GM19438 (cell line): ENCODE measurements around the gene HMMR.
"Not testable (repeated sequence)": the region's sequence is repeated elsewhere in the genome, so short reads cannot be mapped to it uniquely, and the experiment has no call there.

ENCODE experiments used
- ATAC-seq: cut with Tn5 transposase; IDR thresholded peaks from one replicate; pipeline ENCODE4 v1.9.1; 2021; ENCODE audit warnings: low read depth; ENCODE audit not compliant: unreplicated experiment

Gene HMMR

GRCh38 chr5:163505049-163505367, 44.6 kb downstream of the HMMR start:
- ATAC-seq = peak; percentile 4

DNA sequence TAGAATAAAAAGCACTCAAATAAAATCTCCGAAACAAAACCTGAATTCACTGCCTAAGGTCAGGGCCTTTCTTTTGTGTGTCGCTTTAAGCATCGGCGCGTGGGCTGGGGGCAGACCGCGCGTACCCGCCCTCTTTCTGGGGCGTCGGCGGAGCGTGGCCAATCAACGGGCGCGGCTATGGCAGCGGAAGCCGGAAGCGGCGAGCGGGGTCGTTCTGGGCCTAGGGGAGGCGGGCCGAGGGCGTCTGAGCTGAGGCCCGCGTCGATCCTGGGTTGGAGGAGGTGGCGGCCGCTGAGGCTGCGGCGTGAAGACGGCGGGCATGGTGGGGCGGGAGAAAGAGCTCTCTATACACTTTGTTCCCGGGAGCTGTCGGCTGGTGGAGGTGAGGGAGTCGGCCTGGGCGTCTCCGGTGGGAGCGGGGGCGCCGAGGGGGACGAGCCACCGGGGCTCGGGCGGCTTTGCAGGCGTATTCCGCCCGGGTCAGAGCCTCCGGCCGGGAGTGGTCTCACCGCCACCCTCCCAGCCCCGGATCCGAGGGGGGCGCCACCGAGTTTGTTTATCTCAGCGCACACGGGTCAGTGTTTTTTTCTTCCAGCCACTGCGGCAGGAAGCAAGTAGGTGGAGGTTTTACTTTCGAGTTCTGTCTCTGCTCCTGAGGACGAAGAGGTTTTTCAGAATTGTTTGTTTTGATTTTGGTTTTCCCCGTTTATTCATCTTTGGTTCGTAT, 45.1 kb downstream of the HMMR start, which contains the start of gene MAT2B:
Gene MAT2B, plus strand, starts transcription at position 252 of the 727 bp plus-strand sequence. Its CDS starts 68 bp downstream, at position 320.
- peak; percentile 84 for ATAC-seq

DNA sequence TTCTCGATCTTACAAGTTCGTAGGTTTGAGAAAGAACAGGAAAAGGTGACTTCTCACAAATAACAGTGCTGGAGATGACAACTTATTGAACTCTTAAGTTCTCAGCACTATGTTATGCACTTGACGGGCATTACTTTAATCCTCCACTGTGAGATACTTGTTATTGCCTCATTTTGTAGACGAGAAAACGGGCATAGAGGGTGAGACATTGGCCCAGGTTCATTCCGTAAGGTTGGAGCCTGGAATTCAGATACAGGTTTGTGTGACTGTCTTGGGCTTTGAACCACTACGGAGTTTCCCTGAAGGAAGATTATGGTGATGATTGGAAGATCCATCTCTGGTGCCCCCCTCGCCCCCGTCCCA, 45.6 kb downstream of the HMMR start:
- peak; percentile 5 for ATAC-seq

DNA sequence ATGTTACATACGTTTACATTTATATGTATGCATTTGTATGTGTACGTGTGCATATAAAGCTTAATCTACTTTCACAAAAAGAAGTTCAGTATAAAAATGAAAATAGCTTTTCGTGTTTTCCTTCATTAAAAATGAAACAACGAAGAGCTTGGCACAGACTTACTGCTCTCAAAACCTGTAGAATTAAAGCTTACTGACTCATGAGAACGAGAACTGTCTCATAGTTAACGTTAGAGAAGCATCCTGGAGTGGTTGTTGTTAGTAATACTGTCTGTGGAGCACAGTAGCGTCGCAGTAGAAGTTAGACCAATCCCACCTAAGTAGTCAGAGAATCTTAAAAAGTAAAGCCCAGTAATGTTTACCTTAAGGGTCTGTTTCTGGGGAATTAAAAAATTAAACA, 46.3 kb downstream of the HMMR start:
- ATAC-seq = no peak

DNA sequence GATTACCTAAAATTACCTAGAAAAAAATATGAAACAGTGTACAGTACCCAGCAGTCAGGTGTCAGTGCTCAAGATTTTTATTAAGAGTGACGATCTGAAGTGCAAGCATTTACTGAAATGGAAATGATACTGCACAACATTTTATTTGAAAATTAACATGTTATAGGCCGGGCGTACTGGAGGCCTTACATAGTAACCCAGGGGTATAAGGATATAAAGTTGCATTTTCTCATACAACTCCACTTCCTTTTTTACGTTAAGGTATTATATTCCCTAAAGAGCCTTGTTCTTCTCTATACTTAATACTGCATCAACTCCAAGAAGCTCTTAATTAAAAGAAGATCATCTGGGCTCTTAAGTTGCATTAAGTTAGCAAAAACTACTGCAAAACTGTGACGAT, 48.3 kb downstream of the HMMR start:
- no peak for ATAC-seq

DNA sequence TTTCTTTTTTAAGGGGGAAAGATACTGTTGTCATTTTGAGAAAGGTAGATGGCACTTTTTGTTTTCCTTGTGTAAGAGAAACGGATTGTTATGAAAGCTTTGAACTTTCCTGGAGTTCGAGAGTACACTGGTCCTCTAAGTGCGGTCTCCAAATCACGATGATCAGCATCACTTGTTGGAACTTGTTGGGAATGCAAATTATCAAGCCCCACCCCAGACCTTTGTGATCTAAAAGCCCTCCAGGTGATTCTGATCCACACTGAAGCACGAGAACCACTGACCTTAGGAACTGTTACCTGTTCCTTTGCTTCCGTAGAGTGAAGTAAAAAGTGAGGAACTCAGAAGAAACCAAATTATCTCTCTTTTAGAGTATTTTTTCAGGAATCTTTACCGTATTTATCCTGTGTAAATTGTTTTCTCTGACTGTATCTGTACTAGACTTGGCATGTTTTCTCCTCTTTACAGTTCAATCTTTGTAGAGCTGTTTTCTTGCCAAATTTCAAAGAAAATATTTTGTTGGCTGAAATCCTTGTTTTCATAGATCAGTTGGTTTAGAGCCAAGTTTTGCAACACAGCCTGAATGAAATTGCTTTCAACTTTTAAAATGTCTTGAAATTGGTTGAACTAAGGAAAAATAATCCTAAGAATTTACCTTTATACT, 49.0 kb downstream of the HMMR start:
- no peak for ATAC-seq

DNA sequence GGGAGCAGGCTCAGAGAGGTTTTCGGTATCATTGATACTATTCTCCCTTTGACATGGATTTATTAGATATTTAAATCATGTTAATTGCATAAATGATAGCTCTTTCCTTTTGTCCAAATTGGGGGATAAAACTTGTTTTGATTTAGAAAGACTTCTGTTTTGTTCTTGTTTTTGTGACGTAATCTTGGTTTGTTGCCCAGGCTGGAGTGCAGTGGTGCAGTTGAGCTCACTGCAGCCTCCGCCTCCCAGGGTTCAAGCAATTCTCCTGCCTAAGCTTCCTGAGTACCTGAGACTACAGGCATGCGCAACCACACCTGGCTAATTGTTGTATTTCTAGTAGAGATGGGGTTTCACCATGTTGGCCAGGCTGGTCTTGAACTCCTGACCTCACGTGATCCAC, 52.1 kb downstream of the HMMR start:
- no peak for ATAC-seq

DNA sequence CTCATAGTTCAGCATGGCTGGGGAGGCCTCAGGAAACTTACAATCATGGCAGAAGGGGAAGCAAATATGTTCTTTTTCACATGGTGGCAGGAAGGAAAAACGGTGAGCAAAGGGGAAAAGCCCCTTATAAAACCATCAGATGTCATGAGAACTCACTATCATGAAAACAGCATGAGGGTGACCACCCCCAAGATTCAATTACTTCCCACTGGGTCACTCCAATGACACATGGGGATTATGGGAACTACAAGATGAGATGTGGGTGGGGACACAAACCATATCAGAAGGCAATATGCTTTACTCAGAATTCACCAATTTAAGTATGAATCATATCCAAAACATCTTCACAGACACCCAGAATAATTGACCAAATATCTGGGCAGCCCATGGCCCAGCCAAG, 64.7 kb downstream of the HMMR start:
- ATAC-seq = no peak

GRCh38 chr5:163529698-163530097, 69.3 kb downstream of the HMMR start:
- no peak for ATAC-seq

GRCh38 chr5:163531272-163531671, 70.8 kb downstream of the HMMR start:
- ATAC-seq = no peak

DNA sequence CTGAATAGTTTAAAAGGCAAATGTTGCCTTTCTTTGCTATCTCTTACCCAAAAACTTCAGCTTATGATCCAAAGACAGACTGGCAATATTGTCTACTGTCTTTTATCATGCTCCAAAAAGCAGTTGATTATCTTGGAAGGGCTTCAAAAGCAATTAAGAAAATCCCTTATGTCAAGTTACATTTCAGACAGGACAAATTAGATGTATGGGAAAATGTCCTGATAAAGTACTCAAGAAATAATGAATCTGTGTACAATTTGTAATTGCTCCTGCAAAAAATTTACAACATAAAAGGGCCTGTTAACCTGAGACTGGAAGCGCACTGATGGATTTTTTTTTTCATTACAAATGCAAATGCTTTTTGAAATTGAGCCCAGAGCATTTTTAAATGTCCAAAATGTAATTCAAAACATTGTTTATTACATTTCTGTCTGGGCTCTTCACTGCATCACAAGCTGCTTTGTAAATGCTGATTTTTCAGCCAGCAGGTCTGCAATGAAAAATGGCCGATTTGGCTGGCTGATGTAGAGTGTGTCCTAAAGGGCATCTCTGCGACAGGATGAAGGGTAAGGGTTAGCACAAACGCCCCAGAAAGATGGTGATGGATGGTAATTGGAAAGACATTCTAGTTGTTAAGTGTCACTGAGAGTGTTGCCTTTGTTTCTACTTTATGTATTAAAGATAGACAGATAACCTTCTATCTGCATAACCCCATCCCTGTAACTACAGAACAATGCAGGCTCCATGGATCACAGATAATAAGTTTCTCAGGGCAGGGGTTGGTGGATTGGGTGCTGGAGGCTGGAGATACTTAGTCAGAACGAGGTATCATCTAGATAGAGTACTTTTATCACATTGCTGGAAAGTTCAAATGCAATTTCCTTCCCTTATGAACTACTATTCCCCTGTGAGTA, 72.0 kb downstream of the HMMR start:
- ATAC-seq = no peak

- ATAC-seq = no peak
These were observed 72.8 kb downstream of the HMMR start for GRCh38 chr5:163533223-163533622.

DNA sequence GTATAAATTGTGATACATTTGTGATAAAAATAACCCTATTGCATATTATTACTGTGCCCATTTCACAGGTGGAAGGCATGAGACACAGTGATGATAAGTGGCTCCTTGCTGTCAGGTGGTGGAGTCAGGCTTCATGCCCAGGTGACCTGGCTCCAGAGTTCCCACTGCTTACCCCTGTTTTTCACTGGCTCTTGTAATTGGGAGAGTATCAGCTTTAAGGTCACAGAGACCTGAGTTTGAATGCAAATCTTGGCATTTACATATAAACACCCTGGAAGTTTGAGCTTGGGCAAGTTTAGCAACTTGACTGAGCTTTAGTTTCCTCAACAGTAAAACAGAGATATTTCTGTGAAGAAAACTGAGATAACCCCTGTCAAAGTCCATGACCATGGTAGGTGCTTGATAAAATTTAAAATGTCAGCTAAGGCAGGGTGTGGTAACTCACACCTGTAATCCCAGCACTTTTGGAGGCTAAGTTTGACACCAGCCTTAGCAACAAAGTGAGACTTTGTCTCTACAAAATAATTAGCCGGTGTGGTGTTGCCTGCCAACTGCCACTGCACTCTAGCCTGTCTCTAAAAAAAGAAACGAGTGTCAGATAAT, 74.2 kb downstream of the HMMR start:
- ATAC-seq = no peak

- ATAC-seq = no peak
These were observed 74.9 kb downstream of the HMMR start for GRCh38 chr5:163535290-163535689.

- not testable (repeated sequence) for ATAC-seq
These were observed 76.0 kb downstream of the HMMR start for GRCh38 chr5:163536442-163536841.

DNA sequence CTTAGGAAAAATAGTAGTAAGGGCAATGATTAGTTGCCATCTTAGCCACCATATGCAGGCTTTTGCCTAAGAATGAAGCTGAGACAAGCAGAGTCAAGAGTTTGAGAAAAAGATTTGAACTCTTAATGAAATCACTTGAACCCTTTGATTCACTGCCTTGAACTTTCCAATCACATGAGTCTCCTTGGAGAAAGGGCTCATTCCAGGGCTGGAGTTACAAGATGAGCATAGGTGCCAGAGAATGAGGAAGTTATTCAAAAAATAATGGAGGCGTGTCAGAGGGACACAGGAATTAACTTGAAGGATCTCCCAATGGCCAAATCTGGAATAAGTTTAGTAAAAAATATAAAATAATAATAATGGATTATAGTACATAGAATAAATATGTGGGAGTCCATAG, 80.3 kb downstream of the HMMR start:
- no peak for ATAC-seq
